Parathyroid adenoma (tissue), 2 donors: ENCODE measurements around the gene ATM.

Experiments used
- H2AFZ ChIP-seq: fragments of 300-600 bp; sonication (generic); one replicate; pipeline ENCODE4 v1.7.0; 2017; ENCODE audit warnings: antibody characterized with exemption, mild to moderate bottlenecking
- H3K27ac ChIP-seq: fragments of 300-600 bp; sonication (generic); one replicate; pipeline ENCODE4 v1.7.0; 2017
- H3K27me3 ChIP-seq: fragments of 300-600 bp; sonication (generic); one replicate; pipeline ENCODE4 v1.7.0; 2017; ENCODE audit warnings: low read length; ENCODE audit not compliant: control insufficient read depth, insufficient read depth
- H3K36me3 ChIP-seq: fragments of 300-600 bp; sonication (generic); one replicate; pipeline ENCODE4 v1.7.0; 2017; ENCODE audit warnings: low read length; ENCODE audit not compliant: control insufficient read depth, insufficient read depth
- H3K4me1 ChIP-seq: fragments of 300-600 bp; sonication (generic); one replicate; pipeline ENCODE4 v1.7.0; 2017; ENCODE audit warnings: control low read depth
- H3K4me2 ChIP-seq: fragments of 300-600 bp; sonication (generic); one replicate; pipeline ENCODE4 v1.7.0; 2017; ENCODE audit warnings: low read length
- H3K4me3 ChIP-seq: fragments of 300-600 bp; sonication (generic); one replicate; pipeline ENCODE4 v1.7.0; 2017; ENCODE audit warnings: low read depth, low read length
- H3K79me2 ChIP-seq: fragments of 300-600 bp; sonication (generic); one replicate; pipeline ENCODE4 v1.7.0; 2017; ENCODE audit warnings: control low read depth
- H3K9ac ChIP-seq: fragments of 300-600 bp; sonication (generic); one replicate; pipeline ENCODE4 v1.7.0; 2017; ENCODE audit warnings: mild to moderate bottlenecking
- H3K9me3 ChIP-seq: fragments of 300-600 bp; sonication (generic); one replicate; pipeline ENCODE4 v1.7.0; 2017; ENCODE audit warnings: low read length; ENCODE audit not compliant: control insufficient read depth
- CTCF ChIP-seq: fragments of 300-600 bp; sonication (generic); IDR thresholded peaks from one replicate; pipeline ENCODE4 v1.7.0; 2017; ENCODE audit warnings: antibody characterized with exemption, mild to moderate bottlenecking
- donor health status: primary hyperparathyroidism.

The ATM gene

GRCh38 chr11:108346451-108346850 is 123.6 kb downstream of the ATM start:
- Histone ChIP-seq H3K27ac (no peak overlapping the region), H3K9me3 (no peaks in the 10 kb centered on the region), H3K9ac (no peak overlapping the region), H3K27me3 (no peaks in the 10 kb centered on the region), H2AFZ (no peak overlapping the region), H3K4me2 (no peak overlapping the region), H3K4me1 (peaks cover 3% of the 10 kb centered on the region), H3K79me2 (no peaks in the 10 kb centered on the region), H3K36me3 (no peaks in the 10 kb centered on the region), H3K4me3 (no peak overlapping the region)
- TF ChIP-seq CTCF = no peak

- H3K4me2 ChIP-seq = no peak overlapping the region
- no peaks in the 10 kb centered on the region for H3K79me2 ChIP-seq
- H3K4me1 ChIP-seq = no peaks in the 10 kb centered on the region
- H3K9me3 ChIP-seq = no peaks in the 10 kb centered on the region
- H2AFZ ChIP-seq = no peak overlapping the region
- H3K27me3 ChIP-seq = no peaks in the 10 kb centered on the region
- H3K36me3 ChIP-seq = no peaks in the 10 kb centered on the region
- H3K4me3 ChIP-seq = no peak overlapping the region
- no peak for TF ChIP-seq CTCF
- H3K27ac ChIP-seq = no peak overlapping the region
- no peak overlapping the region for H3K9ac ChIP-seq
Observed at GRCh38 chr11:108351468-108351867, 128.6 kb downstream of the ATM start.

- Histone ChIP-seq H3K4me1 (no peaks in the 10 kb centered on the region), H3K79me2 (no peaks in the 10 kb centered on the region), H3K9me3 (no peaks in the 10 kb centered on the region), H2AFZ (no peak overlapping the region), H3K4me2 (no peak overlapping the region), H3K36me3 (no peaks in the 10 kb centered on the region), H3K27me3 (no peaks in the 10 kb centered on the region), H3K9ac (no peak overlapping the region), H3K27ac (no peak overlapping the region), H3K4me3 (no peak overlapping the region)
- no peak for TF ChIP-seq CTCF
Observed at GRCh38 chr11:108364159-108364558, 141.3 kb downstream of the ATM start.

- Histone ChIP-seq H3K4me3 (no peak overlapping the region), H3K27ac (no peak overlapping the region), H3K36me3 (no peaks in the 10 kb centered on the region), H3K27me3 (no peaks in the 10 kb centered on the region), H3K9me3 (no peaks in the 10 kb centered on the region), H2AFZ (no peak overlapping the region), H3K79me2 (no peaks in the 10 kb centered on the region), H3K4me2 (no peak overlapping the region), H3K4me1 (no peaks in the 10 kb centered on the region), H3K9ac (no peak overlapping the region)
- no peak for TF ChIP-seq CTCF
Observed at GRCh38 chr11:108368134-108368533, 145.3 kb downstream of the ATM start.

GRCh38 chr11:108369064-108369463 is 146.2 kb downstream of the ATM start:
- Histone ChIP-seq H3K9ac (no peak overlapping the region), H3K27me3 (no peaks in the 10 kb centered on the region), H3K4me3 (no peak overlapping the region), H3K27ac (no peak overlapping the region), H2AFZ (no peak overlapping the region), H3K79me2 (no peaks in the 10 kb centered on the region), H3K36me3 (no peaks in the 10 kb centered on the region), H3K4me1 (no peaks in the 10 kb centered on the region), H3K9me3 (no peaks in the 10 kb centered on the region), H3K4me2 (no peak overlapping the region)
- TF ChIP-seq CTCF = no peak
